Upper lobe of left lung (tissue), 6 donors: ENCODE measurements around the gene CPVL. TPM values are rescaled to one million over a fixed set of nuclear protein-coding genes. Genes with fewer than 3 reads are reported as not detected.

Experiments
- ATAC-seq, 2 donors: fragments of 200-7000 bp; cut with Tn5 transposase; one replicate each; pipeline ENCODE4 v1.9.1; 2022; ENCODE audit warnings: mild to moderate bottlenecking in 2 of 2, moderate library complexity in 2 of 2; ENCODE audit not compliant: low FRiP score in 2 of 2
- DNase-seq, 2 donors: peaks; one replicate each; pipeline ENCODE4 v3.0.0-alpha.2; 2019 to 2020
- H3K27ac ChIP-seq, 4 donors: fragments of 200-600 bp; sonication (generic); one replicate each; pipeline ENCODE4 v1.5.1; 2016 to 2019
- H3K27me3 ChIP-seq, 4 donors: fragments of 200-600 bp; sonication (generic); one replicate each; pipeline ENCODE4 v1.5.1; 2017 to 2019
- H3K36me3 ChIP-seq, 4 donors: fragments of 200-600 bp; sonication (generic); one replicate each; pipeline ENCODE4 v1.5.1; 2016 to 2019
- H3K4me1 ChIP-seq, 4 donors: fragments of 200-600 bp; sonication (generic); one replicate each; pipeline ENCODE4 v1.5.1; 2018 to 2019
- H3K4me3 ChIP-seq, 4 donors: fragments of 200-600 bp; sonication (generic); one replicate each; pipeline ENCODE4 v1.5.1; 2017 to 2019; ENCODE audit warnings: mild to moderate bottlenecking in 2 of 4, moderate library complexity in 1 of 4
- H3K9me3 ChIP-seq, 4 donors: fragments of 200-600 bp; sonication (generic); one replicate each; pipeline ENCODE4 v1.5.1; 2018 to 2019
- CTCF ChIP-seq, 6 experiments: fragments of 450-650 bp in 4 of 6; fragments of 200-600 bp in 2 of 6; sonication (generic) in 2 of 6; IDR thresholded peaks; one replicate each; pipeline ENCODE4 v1.5.1; 2016 to 2019; ENCODE audit warnings: antibody characterized with exemption in 6 of 6
- EP300 ChIP-seq, 4 donors: sonication (generic); formaldehyde crosslinking; IDR thresholded peaks; one replicate each; pipeline ENCODE4 v1.5.1; 2017; ENCODE audit warnings: antibody characterized with exemption in 4 of 4, control low read depth in 2 of 4
- POLR2A ChIP-seq, 4 donors: fragments of 450-650 bp; IDR thresholded peaks; one replicate each; pipeline ENCODE4 v1.5.1; 2016 to 2017; ENCODE audit warnings: antibody characterized with exemption in 4 of 4, mild to moderate bottlenecking in 2 of 4
- POLR2AphosphoS5 ChIP-seq, 2 donors: sonication (generic); formaldehyde crosslinking; IDR thresholded peaks; one replicate each; pipeline ENCODE4 v1.5.1; 2017; ENCODE audit warnings: antibody characterized with exemption in 2 of 2
- WGBS, 2 donors: methylation state at CpG; one replicate each; pipeline ENCODE4 v1.1.5; 2017 to 2018; 5-methylcytosine and 5-hydroxymethylcytosine counted together
- total RNA-seq, 6 donors: library from RNA; depleted of rRNA in 4 of 6; stranded (reverse); fragments of >200 nt in 4 of 6; gene quantifications; one replicate each; pipeline versions ENCODE4 v1.1.0 to v1.2.1, GENCODE V29; 2016 to 2021
- donor health status: DM: no; HTN: no; CAD: no; lungs with moderate emphysema.
- donor health status: DM: no; HTN: yes; CAD: no; lungs with severe emphysema.

Gene CPVL
- total RNA-seq, 6 donors from 2014 or later = 4.6 to 47.4 (median 23.2) TPM

GRCh38 chr7:29109358-29109757, 37.0 kb downstream of the CPVL start:
- DNase-seq = no peak
- no peak for ATAC-seq
- Histone ChIP-seq H3K9me3 (no peaks in the 10 kb centered on the region), H3K4me3 (no peak overlapping the region), H3K4me1 (peaks cover 0 to 7% (median 3%) of the 10 kb centered on the region in 4 donors), H3K27me3 (no peaks in the 10 kb centered on the region), H3K36me3 (no peaks in the 10 kb centered on the region), H3K27ac (no peak overlapping the region)
- 41 to 68% methylated on average over 3 of the region's 3 CpGs for WGBS, 2 donors
- TF ChIP-seq POLR2A (IDR thresholded peaks at IDR 0.05) (no peak), CTCF (IDR thresholded peaks at IDR 0.05) (no peak)

GRCh38 chr7:29107056-29107455, 39.3 kb downstream of the CPVL start:
- Histone ChIP-seq H3K27ac (no peak overlapping the region), H3K9me3 (no peaks in the 10 kb centered on the region), H3K4me3 (no peak overlapping the region), H3K36me3 (no peaks in the 10 kb centered on the region), H3K27me3 (no peaks in the 10 kb centered on the region), H3K4me1 (peaks cover 0 to 14% (median 5%) of the 10 kb centered on the region in 4 donors)
- DNase-seq (no peak), ATAC-seq (no peak)
- WGBS, 2 donors = 60 to 92% methylated on average over 1 to 2 of the region's 2 CpGs
- TF ChIP-seq EP300 (IDR thresholded peaks at IDR 0.05) (no peak), POLR2AphosphoS5 (IDR thresholded peaks at IDR 0.05) (no peak), POLR2A (IDR thresholded peaks at IDR 0.05) (no peak), CTCF (IDR thresholded peaks at IDR 0.05) (no peak)

GRCh38 chr7:29106669-29106988, 39.7 kb downstream of the CPVL start:
- WGBS, 2 donors = 46 to 54% methylated on average over 3 of the region's 3 CpGs
- DNase-seq (no peak), ATAC-seq (no peak)
- TF ChIP-seq CTCF (IDR thresholded peaks at IDR 0.05) (peak in 1 of 6 experiments; percentile 7), EP300 (IDR thresholded peaks at IDR 0.05) (no peak), POLR2AphosphoS5 (IDR thresholded peaks at IDR 0.05) (no peak), POLR2A (IDR thresholded peaks at IDR 0.05) (no peak)
- H3K36me3 ChIP-seq = no peaks in the 10 kb centered on the region
- no peak overlapping the region for H3K27ac ChIP-seq
- H3K4me1 ChIP-seq = peaks cover 0 to 15% (median 5%) of the 10 kb centered on the region in 4 donors
- H3K27me3 ChIP-seq = no peaks in the 10 kb centered on the region
- no peak overlapping the region for H3K4me3 ChIP-seq
- H3K9me3 ChIP-seq = no peaks in the 10 kb centered on the region

GRCh38 chr7:29105752-29106668, 40.3 kb downstream of the CPVL start:
- Histone ChIP-seq H3K27ac (no peak overlapping the region), H3K4me1 (peaks cover under 1 to 16% (median 5%) of the 10 kb centered on the region in 4 donors), H3K27me3 (no peaks in the 10 kb centered on the region), H3K36me3 (no peaks in the 10 kb centered on the region), H3K9me3 (no peaks in the 10 kb centered on the region), H3K4me3 (no peak overlapping the region)
- WGBS, 2 donors = 42 to 53% methylated on average over 2 to 4 of the region's 4 CpGs
- TF ChIP-seq EP300 (IDR thresholded peaks at IDR 0.05) (no peak), CTCF (IDR thresholded peaks at IDR 0.05) (peak; percentile 38 to 83 (median 72))
- ATAC-seq = peak; percentile 70 to 82
- no peak for DNase-seq

- TF ChIP-seq POLR2A (IDR thresholded peaks at IDR 0.05) (no peak), EP300 (IDR thresholded peaks at IDR 0.05) (no peak), POLR2AphosphoS5 (IDR thresholded peaks at IDR 0.05) (no peak), CTCF (IDR thresholded peaks at IDR 0.05) (no peak)
- 79 to 84% methylated on average over 4 of the region's 4 CpGs for WGBS, 2 donors
- H3K4me1 ChIP-seq = peaks cover 6 to 18% (median 12%) of the 10 kb centered on the region in 4 donors
- DNase-seq (no peak), ATAC-seq (no peak)
- no peaks in the 10 kb centered on the region for H3K27me3 ChIP-seq
- H3K27ac ChIP-seq = no peak overlapping the region
- H3K36me3 ChIP-seq = no peaks in the 10 kb centered on the region
- H3K4me3 ChIP-seq = no peak overlapping the region
- no peaks in the 10 kb centered on the region for H3K9me3 ChIP-seq
Observed at GRCh38 chr7:29105191-29105590, 41.1 kb downstream of the CPVL start.
